Progenitor cell of endocrine pancreas (in vitro differentiated cells): Measurements from ENCODE around the gene PRKACB. TPM values are rescaled to one million over a fixed set of nuclear protein-coding genes. Genes with fewer than 3 reads are reported as not detected.
A peak's percentile ranks its signal among the peaks of the same experiment; 100 is the strongest.
"Not testable (repeated sequence)": the region's sequence is repeated elsewhere in the genome, so short reads cannot be mapped to it uniquely, and the experiment has no call there.

Experiments used
- DNase-seq: peaks from one replicate; pipeline ENCODE4 v3.0.0; 2021; ENCODE audit warnings: low spot score; ENCODE audit not compliant: unreplicated experiment
- H3K27ac Mint-ChIP-seq: 2 replicates; pipeline ENCODE4 v1.8.0; 2021; ENCODE audit warnings: mild to moderate bottlenecking, moderate library complexity, mixed read lengths
- H3K27me3 Mint-ChIP-seq: 2 replicates; pipeline ENCODE4 v1.8.0; 2021; ENCODE audit warnings: mixed read lengths
- H3K36me3 Mint-ChIP-seq: 2 replicates; pipeline ENCODE4 v1.8.0; 2022; ENCODE audit warnings: mixed read lengths; ENCODE audit not compliant: insufficient read depth
- H3K4me1 Mint-ChIP-seq: 2 replicates; pipeline ENCODE4 v1.8.0; 2021; ENCODE audit warnings: low read depth, mixed read lengths
- H3K4me3 Mint-ChIP-seq: 2 replicates; pipeline ENCODE4 v1.8.0; 2021; ENCODE audit warnings: low read depth, mild to moderate bottlenecking, moderate library complexity, mixed read lengths
- H3K9me3 Mint-ChIP-seq: 2 replicates; pipeline ENCODE4 v1.8.0; 2021; ENCODE audit warnings: low read depth, mixed read lengths
- CTCF ChIP-seq: fragments of 200-600 bp; sonication (generic); IDR thresholded peaks from one replicate; pipeline ENCODE4 v1.5.0; 2021; ENCODE audit warnings: antibody characterized with exemption, mild to moderate bottlenecking; ENCODE audit not compliant: unreplicated experiment
- total RNA-seq: library from RNA; stranded (reverse); gene quantifications from 2 replicates; pipeline ENCODE4 v1.2.1, GENCODE V29; 2021

Gene PRKACB
- total RNA-seq, 1 donor from 2014 or later = 101 TPM

GRCh38 chr1:84282780-84283333, 138.8 kb downstream of the PRKACB start:
- TF ChIP-seq CTCF = no peak
- Mint-ChIP-seq H3K9me3 (peaks cover 46% of the 10 kb centered on the region), H3K4me1 (peaks cover 36% of the 10 kb centered on the region), H3K36me3 (peaks cover 35% of the 10 kb centered on the region), H3K27ac (peak overlapping the region; percentile 73), H3K27me3 (no peaks in the 10 kb centered on the region), H3K4me3 (no peak overlapping the region)
- DNase-seq = no peak

GRCh38 chr1:84283381-84283780, 139.3 kb downstream of the PRKACB start:
- Mint-ChIP-seq H3K9me3 (peaks cover 45% of the 10 kb centered on the region), H3K4me1 (peaks cover 31% of the 10 kb centered on the region), H3K27me3 (no peaks in the 10 kb centered on the region), H3K4me3 (no peak overlapping the region), H3K27ac (peak overlapping the region; percentile 19), H3K36me3 (peaks cover 36% of the 10 kb centered on the region)
- TF ChIP-seq CTCF = no peak
- no peak for DNase-seq

GRCh38 chr1:84286071-84286470, 142.0 kb downstream of the PRKACB start:
- Mint-ChIP-seq H3K36me3 (peaks cover 46% of the 10 kb centered on the region), H3K9me3 (peaks cover 53% of the 10 kb centered on the region)
- no peak for DNase-seq

GRCh38 chr1:84287389-84287788, 143.3 kb downstream of the PRKACB start:
- H3K9me3 Mint-ChIP-seq = peaks cover 65% of the 10 kb centered on the region
- H3K27ac Mint-ChIP-seq, DNase-seq, H3K27me3 Mint-ChIP-seq, H3K4me3 Mint-ChIP-seq: not testable (repeated sequence)
- peaks cover 56% of the 10 kb centered on the region for H3K36me3 Mint-ChIP-seq
- peaks cover 19% of the 10 kb centered on the region for H3K4me1 Mint-ChIP-seq

More at GRCh38 chr1:84286071-84286470, 142.0 kb downstream of the PRKACB start:
- no peak for TF ChIP-seq CTCF
- Mint-ChIP-seq H3K27me3 (no peaks in the 10 kb centered on the region), H3K27ac (peak overlapping the region; percentile 82), H3K4me1 (peaks cover 20% of the 10 kb centered on the region), H3K4me3 (no peak overlapping the region)

Other genes starting within 250 kb of the PRKACB start
- gene TTLL7, start 145.1 kb upstream of the PRKACB start, total RNA-seq = 106 and 117 TPM in 2 replicates
- gene SAMD13, start 157.4 kb downstream of the PRKACB start, total RNA-seq = 10.4 and 14.3 TPM in 2 replicates